Lung (tissue), 12 donors: ENCODE data around the gene SEL1L3. TPM values are rescaled to one million over a fixed set of nuclear protein-coding genes. Genes with fewer than 3 reads are reported as not detected.

Source experiments
- ATAC-seq: fragments of 200-7000 bp; cut with Tn5 transposase; one replicate; pipeline ENCODE4 v1.9.1; 2020; ENCODE audit warnings: moderate number of reproducible peaks; ENCODE audit not compliant: insufficient read depth, low FRiP score
- DNase-seq, 3 donors: peaks; one replicate each; pipeline ENCODE4 v3.0.0-alpha.2; 2013 to 2017
- H3K27ac ChIP-seq, 2 donors: one replicate each; pipeline ENCODE4 v1.5.1; 2013; ENCODE audit warnings: mild to moderate bottlenecking in 2 of 2, moderate library complexity in 2 of 2, control low read depth in 1 of 2, inconsistent platforms in 1 of 2, low read depth in 1 of 2, low read length in 1 of 2
- H3K27me3 ChIP-seq, 3 donors: one replicate each; pipeline ENCODE4 v1.5.1; 2013; ENCODE audit warnings: low read length in 2 of 3; ENCODE audit not compliant: control insufficient read depth in 3 of 3, insufficient read depth in 3 of 3
- H3K36me3 ChIP-seq, 4 donors: one replicate each; pipeline ENCODE4 v1.5.1; 2013; ENCODE audit warnings: low read length in 4 of 4, mild to moderate bottlenecking in 1 of 4, moderate library complexity in 1 of 4; ENCODE audit not compliant: control insufficient read depth in 4 of 4, insufficient read depth in 4 of 4
- H3K4me1 ChIP-seq, 5 donors: one replicate each; pipeline ENCODE4 v1.5.1; 2013; ENCODE audit warnings: low read length in 5 of 5, mild to moderate bottlenecking in 2 of 5, moderate library complexity in 1 of 5; ENCODE audit not compliant: control insufficient read depth in 5 of 5, insufficient read depth in 5 of 5
- H3K4me3 ChIP-seq: one replicate; pipeline ENCODE4 v1.5.1; 2013; ENCODE audit warnings: mild to moderate bottlenecking, control low read depth, moderate library complexity
- H3K9ac ChIP-seq, 2 donors: one replicate each; pipeline ENCODE4 v1.5.1; 2013; ENCODE audit warnings: low read length in 2 of 2, control low read depth in 1 of 2; ENCODE audit not compliant: insufficient read depth in 1 of 2
- H3K9me3 ChIP-seq, 4 donors: one replicate each; pipeline ENCODE4 v1.5.1; 2013; ENCODE audit warnings: low read length in 3 of 4, mild to moderate bottlenecking in 1 of 4, moderate library complexity in 1 of 4; ENCODE audit not compliant: control insufficient read depth in 4 of 4, insufficient read depth in 3 of 4
- CTCF ChIP-seq: IDR thresholded peaks from 2 replicates; pipeline ENCODE4 v1.5.1; 2012; ENCODE audit warnings: mild to moderate bottlenecking; ENCODE audit errors: control extremely low read depth, extremely low read depth
- WGBS, 2 donors: extraction: QIAGEN DNeasy Blood & Tissue Kit; methylation state at CpG; one replicate each; pipeline ENCODE4 v1.1.7; 2013; 5-methylcytosine and 5-hydroxymethylcytosine counted together
- polyA plus RNA-seq, 2 donors: library from polyadenylated mRNA; stranded (reverse); fragments of 200-250 nt; gene quantifications; one replicate each; pipeline ENCODE4 v1.2.1, GENCODE V29; 2013
- total RNA-seq, 2 donors: library from RNA; depleted of rRNA in 1 of 2; stranded (reverse); fragments of >200 nt in 1 of 2; gene quantifications; one replicate each; pipeline ENCODE4 v1.2.1, GENCODE V29; 2014 to 2021
- donor health status: control.
- donor health status: control.
- donor health status: Bipolar disorder and iron deficiency.
- donor health status: healthy.
- donor health status: DM: yes; HTN: yes; CAD: no.

The SEL1L3 gene
- total and polyA plus RNA-seq, 4 donors = 29.2 to 93.3 (median 57.1) TPM

- WGBS, 2 donors = 80 to 87% methylated on average over 5 of the region's 5 CpGs
- H3K27ac ChIP-seq = no peak overlapping the region
These were observed 28.2 kb downstream of the SEL1L3 start for GRCh38 chr4:25834411-25835107.

DNA sequence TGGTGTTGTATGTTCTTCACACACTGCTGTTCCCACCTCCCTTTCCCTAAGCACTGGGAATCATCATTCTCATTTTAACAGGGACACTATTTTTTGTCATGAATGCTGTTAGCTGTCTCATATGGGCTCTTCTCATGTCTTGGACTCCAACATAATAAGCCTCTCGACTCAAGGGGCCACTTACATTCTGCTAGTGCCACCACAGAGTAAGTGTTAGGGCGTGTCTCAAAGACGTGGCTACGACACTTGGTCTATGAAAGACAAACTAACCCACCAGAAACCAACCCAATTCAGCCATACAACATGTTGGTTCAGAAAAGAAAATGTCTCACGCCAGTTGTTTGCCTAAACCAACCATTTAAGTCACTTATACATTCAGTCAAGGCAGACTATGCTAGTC lies 32.2 kb downstream of the SEL1L3 start:
- no peak for DNase-seq
- Histone ChIP-seq H3K4me1 (peaks cover 0 to 2% (median 0%) of the 10 kb centered on the region in 5 donors), H3K9ac (no peak overlapping the region), H3K4me3 (no peak overlapping the region), H3K9me3 (no peaks in the 10 kb centered on the region), H3K27me3 (no peaks in the 10 kb centered on the region), H3K27ac (no peak overlapping the region), H3K36me3 (peaks cover 0 to 4% (median 0%) of the 10 kb centered on the region in 4 donors)
- 68 to 85% methylated on average over 5 of the region's 5 CpGs for WGBS, 2 donors
- no peak for ATAC-seq
- TF ChIP-seq CTCF = no peak

More at GRCh38 chr4:25834411-25835107, 28.2 kb downstream of the SEL1L3 start:
- Histone ChIP-seq H3K4me3 (no peak overlapping the region), H3K9me3 (no peaks in the 10 kb centered on the region), H3K27me3 (no peaks in the 10 kb centered on the region), H3K4me1 (peaks cover 0 to 2% (median 0%) of the 10 kb centered on the region in 5 donors), H3K36me3 (no peaks in the 10 kb centered on the region), H3K9ac (no peak overlapping the region)
- no peak for TF ChIP-seq CTCF
- DNase-seq = no peak
- no peak for ATAC-seq

DNA sequence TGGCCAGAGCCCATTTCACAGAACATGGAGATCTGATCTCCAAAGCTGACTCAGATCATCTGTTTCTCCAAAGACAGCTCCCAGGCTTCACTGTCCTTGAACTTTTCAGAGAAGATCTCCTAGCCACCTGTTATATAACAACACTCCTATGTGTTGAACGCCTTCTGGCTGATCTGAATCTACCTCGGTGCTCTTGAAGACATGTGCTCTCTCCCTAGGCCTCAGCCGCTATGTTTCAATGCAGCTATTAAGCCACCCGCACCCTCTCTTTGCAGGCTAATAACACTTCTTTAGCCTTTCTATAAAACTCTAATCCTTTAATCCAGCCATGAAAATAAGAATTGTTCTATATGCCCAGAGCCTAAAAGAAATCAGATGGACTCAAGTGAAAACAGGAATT lies 34.9 kb downstream of the SEL1L3 start:
- DNase-seq = no peak
- Histone ChIP-seq H3K9me3 (no peaks in the 10 kb centered on the region), H3K9ac (no peak overlapping the region), H3K27me3 (no peaks in the 10 kb centered on the region), H3K4me1 (peaks cover 0 to 3% (median 0%) of the 10 kb centered on the region in 5 donors), H3K27ac (no peak overlapping the region), H3K36me3 (peaks cover 0 to 10% (median 0%) of the 10 kb centered on the region in 4 donors), H3K4me3 (no peak overlapping the region)
- WGBS, 2 donors = 96 to 98% methylated on average over 4 of the region's 4 CpGs
- ATAC-seq = no peak
- no peak for TF ChIP-seq CTCF
